Testis (tissue), 3 donors: ENCODE results near the gene THAP4. TPM values are rescaled to one million over a fixed set of nuclear protein-coding genes. Genes with fewer than 3 reads are reported as not detected.

Experiments used
- DNase-seq: peaks from one replicate; pipeline ENCODE4 v3.0.0-alpha.2; 2019
- H3K27ac ChIP-seq, 2 donors: fragments of 200-600 bp; sonication (generic); one replicate each; pipeline ENCODE4 v1.5.1; 2019
- H3K27me3 ChIP-seq: fragments of 200-600 bp; sonication (generic); one replicate; pipeline ENCODE4 v1.5.1; 2019
- H3K36me3 ChIP-seq: fragments of 200-600 bp; sonication (generic); one replicate; pipeline ENCODE4 v1.5.1; 2017; ENCODE audit warnings: low read depth; ENCODE audit errors: missing control alignments
- H3K4me1 ChIP-seq: fragments of 200-600 bp; sonication (generic); one replicate; pipeline ENCODE4 v1.5.1; 2019
- H3K4me3 ChIP-seq, 2 donors: fragments of 200-600 bp; sonication (generic); one replicate each; pipeline ENCODE4 v1.5.1; 2017 to 2019
- H3K9me3 ChIP-seq: fragments of 200-600 bp; sonication (generic); one replicate; pipeline ENCODE4 v1.5.1; 2017
- POLR2A ChIP-seq: fragments of 450-650 bp; IDR thresholded peaks from one replicate; pipeline ENCODE4 v1.6.1; 2017; ENCODE audit warnings: antibody characterized with exemption, mild to moderate bottlenecking, moderate library complexity
- whole genome bisulfite sequencing, 2 donors: methylation state at CpG; one replicate each; pipeline ENCODE4 v1.1.5; 2018; 5-methylcytosine and 5-hydroxymethylcytosine counted together
- intact Hi-C: fragments of 100-400 bp; cut with DNase I; formaldehyde crosslinking; loops from one replicate; pipeline ENCODE4 v1.15.1; 2023; ENCODE audit warnings: low total_unique reads
- polyA plus RNA-seq: library from polyadenylated mRNA; stranded (reverse); fragments of 350-450 nt; fragmentation: Illumina TruSeq; extraction: RNeasy Lipid Tissue Mini Kit (QIAGEN cat#74804); gene quantifications from one replicate; pipeline ENCODE4 v1.2.3, GENCODE V29; 2014; ENCODE audit warnings: low read depth, low replicate concordance; ENCODE audit not compliant: insufficient read depth
- total RNA-seq, 2 donors: library from RNA; depleted of rRNA; stranded (reverse); fragments of >200 nt; gene quantifications; one replicate each; pipeline ENCODE4 v1.2.3, GENCODE V29; 2016
- TF ChIP-seq, protein P1 (sequence below), 3 experiments: fragments of 450-650 bp in 2 of 3; fragments of 200-600 bp in 1 of 3; sonication (generic) in 1 of 3; IDR thresholded peaks; one replicate each; pipeline ENCODE4 v1.5.1; 2016 to 2019; ENCODE audit warnings: antibody characterized with exemption in 3 of 3, mild to moderate bottlenecking in 2 of 3, moderate library complexity in 1 of 3

The THAP4 gene
- total and polyA plus RNA-seq, 3 donors from 2014 or later, result 61.3 to 73.5 (median 73.5) TPM

DNA sequence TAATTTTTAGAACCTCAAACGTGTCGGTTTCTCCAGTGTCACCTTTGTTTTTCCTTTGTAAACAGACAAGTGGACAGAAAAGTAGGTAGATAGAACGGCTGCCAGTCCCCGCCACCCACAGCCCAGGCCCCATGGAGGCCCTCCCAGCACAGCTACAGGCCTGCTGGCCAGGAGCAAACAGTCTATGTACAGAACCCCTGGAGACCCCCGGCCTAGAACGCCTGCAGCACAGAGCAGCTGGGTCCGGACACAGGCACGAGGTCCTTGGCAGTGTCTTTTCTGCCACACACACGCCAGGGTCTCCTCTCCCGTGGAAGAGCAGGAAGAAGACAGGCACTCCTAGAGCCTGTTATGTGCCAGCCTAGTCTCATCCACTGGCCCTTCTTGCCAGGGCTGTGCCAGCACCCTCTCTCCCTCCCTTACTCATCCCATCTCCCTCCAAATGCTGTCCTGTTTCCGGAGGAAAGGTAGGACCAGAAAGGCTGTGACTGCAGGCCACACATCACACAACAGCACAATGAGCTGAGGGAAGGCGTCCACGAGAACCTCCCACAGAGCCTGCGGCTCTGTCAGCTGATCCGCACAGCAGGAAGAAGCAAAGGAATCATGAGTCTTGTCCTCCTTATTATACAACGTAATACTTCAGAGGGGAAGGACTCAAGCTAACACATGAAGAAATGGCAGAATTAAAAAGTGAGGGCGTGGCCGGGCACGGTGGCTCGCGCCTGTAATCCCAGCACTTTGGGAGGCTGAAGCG lies 42.0 kb upstream of the THAP4 start:
- H3K9me3 ChIP-seq, result no peaks in the 10 kb centered on the region
- no peak for TF ChIP-seq POLR2A
- TF ChIP-seq, protein P1, sequence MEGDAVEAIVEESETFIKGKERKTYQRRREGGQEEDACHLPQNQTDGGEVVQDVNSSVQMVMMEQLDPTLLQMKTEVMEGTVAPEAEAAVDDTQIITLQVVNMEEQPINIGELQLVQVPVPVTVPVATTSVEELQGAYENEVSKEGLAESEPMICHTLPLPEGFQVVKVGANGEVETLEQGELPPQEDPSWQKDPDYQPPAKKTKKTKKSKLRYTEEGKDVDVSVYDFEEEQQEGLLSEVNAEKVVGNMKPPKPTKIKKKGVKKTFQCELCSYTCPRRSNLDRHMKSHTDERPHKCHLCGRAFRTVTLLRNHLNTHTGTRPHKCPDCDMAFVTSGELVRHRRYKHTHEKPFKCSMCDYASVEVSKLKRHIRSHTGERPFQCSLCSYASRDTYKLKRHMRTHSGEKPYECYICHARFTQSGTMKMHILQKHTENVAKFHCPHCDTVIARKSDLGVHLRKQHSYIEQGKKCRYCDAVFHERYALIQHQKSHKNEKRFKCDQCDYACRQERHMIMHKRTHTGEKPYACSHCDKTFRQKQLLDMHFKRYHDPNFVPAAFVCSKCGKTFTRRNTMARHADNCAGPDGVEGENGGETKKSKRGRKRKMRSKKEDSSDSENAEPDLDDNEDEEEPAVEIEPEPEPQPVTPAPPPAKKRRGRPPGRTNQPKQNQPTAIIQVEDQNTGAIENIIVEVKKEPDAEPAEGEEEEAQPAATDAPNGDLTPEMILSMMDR (IDR thresholded peaks at IDR 0.05), result no peak
- no peak overlapping the region for H3K4me3 ChIP-seq
- H3K27me3 ChIP-seq, result no peaks in the 10 kb centered on the region
- intact Hi-C loops, result no loop called here
- 89 to 94% methylated on average over 20 to 22 of the region's 22 CpGs for WGBS, 2 donors
- no peak for DNase-seq
- no peaks in the 10 kb centered on the region for H3K4me1 ChIP-seq
- H3K36me3 ChIP-seq, result no peaks in the 10 kb centered on the region
- H3K27ac ChIP-seq, result no peak overlapping the region

DNA sequence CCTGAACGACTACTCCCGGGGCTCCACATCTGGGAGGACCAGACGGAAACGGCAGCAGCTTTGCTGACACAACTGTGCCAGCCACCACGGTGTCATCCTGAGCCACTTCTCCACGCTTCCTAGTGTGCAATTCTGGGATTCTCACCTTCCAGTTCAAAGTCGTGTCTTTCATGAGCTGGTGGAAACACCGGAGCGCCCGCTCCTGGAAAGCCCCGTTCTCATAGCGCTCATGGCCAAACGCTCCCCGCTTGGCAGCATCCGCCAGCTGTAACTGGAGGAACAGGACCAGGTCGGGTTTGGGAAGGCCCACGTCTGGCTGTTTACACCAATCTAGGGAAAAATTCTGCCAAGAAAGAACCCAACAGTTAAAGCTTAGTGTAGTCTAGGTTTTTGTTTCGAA lies 41.3 kb upstream of the THAP4 start:
- H3K27ac ChIP-seq, result no peak overlapping the region
- H3K4me3 ChIP-seq, result no peak overlapping the region
- no peaks in the 10 kb centered on the region for H3K36me3 ChIP-seq
- TF ChIP-seq POLR2A, result no peak
- TF ChIP-seq, protein P1 (IDR thresholded peaks at IDR 0.05), result no peak
- H3K4me1 ChIP-seq, result no peaks in the 10 kb centered on the region
- H3K9me3 ChIP-seq, result no peaks in the 10 kb centered on the region
- H3K27me3 ChIP-seq, result no peaks in the 10 kb centered on the region
- 90 to 91% methylated on average over 18 of the region's 18 CpGs for WGBS, 2 donors
- intact Hi-C loops, result no loop called here
- no peak for DNase-seq

DNA sequence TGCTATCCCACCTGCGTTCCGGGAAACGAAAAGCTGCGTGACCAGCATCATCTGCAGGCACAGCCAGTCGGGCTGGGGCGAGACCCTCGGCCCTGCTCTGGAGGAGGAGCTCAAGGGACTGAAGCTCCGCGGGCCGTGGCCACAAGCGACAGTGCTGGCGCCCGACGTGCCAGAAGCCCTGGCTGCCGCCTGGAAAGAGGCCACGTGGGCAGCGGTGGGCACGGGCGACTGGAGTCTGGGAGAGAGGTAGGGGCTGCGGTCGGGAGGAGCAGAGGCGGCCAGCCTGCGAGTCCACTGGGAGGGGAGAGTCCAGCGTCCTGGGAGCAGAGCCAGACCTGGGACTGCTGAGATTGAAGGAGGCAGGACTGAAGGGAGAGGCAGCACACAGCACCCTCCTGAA lies 40.4 kb upstream of the THAP4 start:
- intact Hi-C loops, result no loop called here
- Histone ChIP-seq H3K36me3 (no peaks in the 10 kb centered on the region), H3K4me1 (no peaks in the 10 kb centered on the region), H3K4me3 (no peak overlapping the region), H3K27ac (no peak overlapping the region), H3K9me3 (no peaks in the 10 kb centered on the region), H3K27me3 (no peaks in the 10 kb centered on the region)
- WGBS, 2 donors, result 86 to 94% methylated on average over 11 to 24 of the region's 24 CpGs
- TF ChIP-seq, protein P1 (IDR thresholded peaks at IDR 0.05), result no peak
- no peak for TF ChIP-seq POLR2A
- DNase-seq, result no peak

DNA sequence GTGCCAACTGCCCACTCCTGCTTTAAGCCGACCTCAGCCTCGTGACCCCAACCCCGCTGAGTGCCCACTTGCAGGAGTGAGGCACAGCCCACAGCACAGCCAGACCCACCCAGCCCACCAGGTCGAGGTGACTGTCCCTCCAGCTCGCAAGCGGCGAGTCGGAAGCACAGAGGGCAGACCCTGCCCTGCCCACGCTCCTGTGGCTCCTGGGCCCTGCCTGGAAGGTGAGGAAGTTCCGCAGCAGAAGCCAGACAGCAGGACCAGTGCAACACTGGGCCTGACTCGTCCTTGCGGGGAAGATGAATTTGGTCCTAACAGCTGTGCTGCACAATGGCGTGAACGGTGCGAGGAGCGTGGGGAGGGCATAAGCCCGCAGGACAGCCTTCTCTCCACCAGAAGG lies 39.7 kb upstream of the THAP4 start:
- Histone ChIP-seq H3K9me3 (no peaks in the 10 kb centered on the region), H3K36me3 (no peaks in the 10 kb centered on the region), H3K4me1 (no peaks in the 10 kb centered on the region), H3K27me3 (no peaks in the 10 kb centered on the region), H3K4me3 (no peak overlapping the region), H3K27ac (no peak overlapping the region)
- intact Hi-C loops, result no loop called here
- WGBS, 2 donors, result 86 to 93% methylated on average over 4 to 17 of the region's 17 CpGs
- TF ChIP-seq, protein P1 (IDR thresholded peaks at IDR 0.05), result no peak
- no peak for TF ChIP-seq POLR2A
- DNase-seq, result no peak

DNA sequence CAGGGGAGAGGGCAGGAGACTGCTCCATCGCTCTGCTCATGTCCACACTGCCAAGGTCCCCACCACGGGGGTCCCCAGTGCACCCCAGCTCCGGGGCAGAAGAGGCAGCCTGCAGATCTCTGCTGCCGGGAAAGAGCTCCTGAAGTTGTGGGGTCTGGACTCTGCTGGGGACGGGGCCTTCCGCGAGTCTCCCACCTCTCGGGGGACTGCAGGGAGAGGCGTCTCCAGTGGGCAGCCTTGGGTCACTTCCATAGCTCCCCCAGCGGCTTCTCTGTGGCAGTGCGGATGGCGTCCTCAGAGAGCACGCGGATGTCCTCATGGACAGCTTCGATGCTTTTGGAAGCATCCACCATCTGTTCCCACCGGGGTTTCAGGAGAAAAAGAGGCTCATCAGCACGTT lies 38.9 kb upstream of the THAP4 start:
- no peaks in the 10 kb centered on the region for H3K27me3 ChIP-seq
- TF ChIP-seq, protein P1 (IDR thresholded peaks at IDR 0.05), result no peak
- TF ChIP-seq POLR2A, result no peak
- no peaks in the 10 kb centered on the region for H3K4me1 ChIP-seq
- no peaks in the 10 kb centered on the region for H3K36me3 ChIP-seq
- H3K4me3 ChIP-seq, result no peak overlapping the region
- DNase-seq, result no peak
- intact Hi-C loops, result no loop called here
- H3K9me3 ChIP-seq, result no peaks in the 10 kb centered on the region
- WGBS, 2 donors, result 71 to 77% methylated on average over 8 to 17 of the region's 17 CpGs
- H3K27ac ChIP-seq, result no peak overlapping the region
